ENCODE measurements around the gene EXOC6B.
"Not testable (repeated sequence)": the region's sequence is repeated elsewhere in the genome, so short reads cannot be mapped to it uniquely, and the experiment has no call there.

The EXOC6B gene

GRCh38 chr2:72543497-72544216, 282.2 kb downstream of the EXOC6B start:
- DNase-seq (ENCODE audit: low read depth): no peak

DNA sequence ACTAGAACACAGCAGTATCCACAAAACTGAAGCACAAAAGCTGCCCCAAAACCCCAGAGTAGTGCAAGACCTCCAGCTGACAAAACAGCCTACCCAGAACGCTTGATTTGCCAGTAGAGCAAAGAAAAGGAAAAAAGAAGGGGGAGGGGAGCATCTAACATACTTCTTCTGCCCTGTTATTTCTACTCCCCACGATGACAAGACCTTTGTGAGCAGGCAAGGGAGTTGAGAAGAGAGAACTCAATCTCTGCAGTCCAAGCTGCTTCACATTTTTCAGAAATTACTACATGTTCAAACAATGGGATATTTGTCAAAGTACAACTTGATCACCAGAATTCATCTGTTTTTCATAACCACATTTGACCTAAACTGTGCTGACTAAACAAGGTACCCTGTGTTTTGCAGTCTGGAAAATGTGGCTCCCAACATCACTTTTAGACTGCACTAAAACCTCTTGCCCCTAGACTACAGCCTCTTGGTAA, 286.7 kb downstream of the EXOC6B start:
- DNase-seq (ENCODE audit: low read depth): no peak

DNA sequence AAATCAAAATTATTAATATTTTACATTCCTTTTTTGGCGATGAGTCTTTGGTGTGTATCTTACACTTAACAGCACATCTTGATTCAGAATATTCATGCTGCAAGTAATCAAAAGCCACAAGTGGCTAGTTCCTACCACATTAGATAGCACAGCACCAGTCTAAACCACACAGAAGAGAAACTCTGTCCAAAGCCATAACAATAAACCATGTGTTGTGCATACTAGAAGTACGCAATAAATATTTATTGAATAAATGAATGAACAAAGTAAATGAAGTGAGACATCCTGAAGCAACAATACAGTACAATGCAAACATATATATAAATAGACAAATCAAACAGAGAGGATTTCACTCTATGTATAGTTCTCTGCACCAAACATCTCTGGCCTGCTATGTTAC, 287.3 kb downstream of the EXOC6B start:
- DNase-seq (ENCODE audit: low read depth): no peak

- DNase-seq (ENCODE audit: low read depth): not testable (repeated sequence)
Observed at GRCh38 chr2:72535586-72535985, 290.2 kb downstream of the EXOC6B start.

GRCh38 chr2:72533765-72534164, 292.1 kb downstream of the EXOC6B start:
- DNase-seq (ENCODE audit: low read depth): no peak

GRCh38 chr2:72527424-72527823, 298.4 kb downstream of the EXOC6B start:
- DNase-seq (ENCODE audit: low read depth): no peak

DNA sequence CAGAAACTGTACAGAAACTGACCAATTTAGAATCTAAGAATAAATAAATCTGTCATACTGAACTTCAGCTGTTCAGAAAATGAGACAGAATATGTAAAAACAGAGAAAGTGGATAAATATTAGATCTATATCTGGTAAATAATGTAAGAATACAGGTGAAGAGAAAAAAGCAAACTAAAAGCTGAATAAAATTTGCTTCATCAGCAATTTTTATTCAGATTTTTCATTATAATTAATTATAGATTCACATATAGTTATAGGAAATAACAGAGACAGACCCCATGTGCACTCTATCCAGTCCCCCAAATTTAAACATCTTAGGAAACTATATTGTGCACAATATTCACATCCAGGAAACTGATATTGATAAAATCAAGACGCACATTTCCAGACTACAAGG, 299.2 kb downstream of the EXOC6B start:
- DNase-seq (ENCODE audit: low read depth): no peak

DNA sequence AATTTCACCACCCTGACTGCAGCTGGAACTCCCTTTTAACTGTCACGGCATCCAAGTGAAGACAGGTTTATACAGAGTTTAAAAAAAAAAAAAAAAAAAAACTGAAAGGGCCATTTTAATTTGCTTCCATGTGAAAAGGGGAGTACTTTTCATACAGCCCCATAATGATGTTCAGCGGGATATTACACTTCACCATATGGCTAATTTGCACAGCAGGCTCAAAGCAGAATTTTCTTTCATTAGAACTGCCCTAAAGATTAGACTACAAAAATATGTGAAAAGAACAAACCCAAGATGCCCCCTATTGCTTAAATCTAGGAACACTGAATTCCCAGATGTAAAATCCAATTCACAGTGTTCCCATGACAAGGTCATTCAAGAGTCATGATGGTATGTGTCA, 301.8 kb downstream of the EXOC6B start:
- DNase-seq (ENCODE audit: low read depth): no peak

DNA sequence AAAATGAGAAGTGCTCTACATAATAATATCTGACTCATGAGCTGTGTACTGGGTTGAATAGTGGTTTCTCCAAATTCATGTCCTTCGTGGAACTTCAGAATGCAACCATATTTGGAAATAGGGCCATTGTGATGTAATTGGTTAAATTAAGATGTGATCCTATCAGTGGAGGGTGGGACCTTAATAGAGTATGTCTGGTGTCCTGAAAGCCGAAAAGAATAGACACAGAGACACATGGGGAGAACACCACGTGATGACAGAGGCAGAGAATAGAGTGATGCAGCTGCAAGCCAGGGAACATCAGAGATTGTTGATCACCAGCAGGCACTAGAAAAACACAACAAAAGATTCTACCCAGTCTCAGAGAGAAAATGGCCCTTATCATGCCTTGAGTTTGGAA, 310.1 kb downstream of the EXOC6B start:
- no peak for DNase-seq (ENCODE audit: low read depth)

GRCh38 chr2:72513011-72513410, 312.8 kb downstream of the EXOC6B start:
- no peak for DNase-seq (ENCODE audit: low read depth)

DNA sequence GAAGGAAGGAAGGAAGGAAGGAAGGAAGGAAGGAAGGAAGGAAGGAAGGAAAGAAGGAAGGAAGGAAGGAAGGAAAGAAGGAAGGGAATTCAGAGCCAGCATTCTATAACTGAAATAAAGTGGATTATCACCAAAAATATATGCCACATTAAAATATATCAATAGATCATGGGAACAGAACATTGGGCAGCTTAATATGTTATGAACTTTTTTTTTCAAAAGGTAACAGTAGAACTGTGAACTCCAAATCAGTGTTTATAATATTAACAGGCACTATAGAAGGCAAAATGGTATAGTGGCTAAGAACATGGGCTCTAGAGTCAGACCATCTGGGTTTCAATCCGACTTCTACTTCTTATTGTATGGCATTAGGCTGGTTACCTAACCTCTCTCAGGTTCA, 313.5 kb downstream of the EXOC6B start:
- DNase-seq (ENCODE audit: low read depth): no peak

DNA sequence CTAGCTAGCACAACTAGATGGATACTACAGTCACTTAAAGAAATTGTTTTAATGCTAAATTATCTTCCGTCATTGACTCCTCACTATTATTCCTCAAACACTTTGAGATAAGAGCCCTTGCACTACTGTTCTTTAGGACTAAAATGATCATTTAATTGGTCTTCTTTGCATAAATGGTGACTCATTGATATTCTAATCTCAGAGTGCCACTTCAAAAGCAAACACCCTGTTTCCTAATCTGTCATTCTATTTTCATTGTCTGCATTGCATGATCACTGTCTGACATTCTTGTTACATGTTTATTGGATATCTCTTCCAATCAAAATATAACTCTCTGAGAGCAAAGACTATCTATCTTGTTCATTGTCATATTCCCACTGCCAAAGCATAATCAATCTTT, 313.9 kb downstream of the EXOC6B start:
- no peak for DNase-seq (ENCODE audit: low read depth)

- no peak for DNase-seq (ENCODE audit: low read depth)
Observed at GRCh38 chr2:72497763-72498162, 328.1 kb downstream of the EXOC6B start.

DNA sequence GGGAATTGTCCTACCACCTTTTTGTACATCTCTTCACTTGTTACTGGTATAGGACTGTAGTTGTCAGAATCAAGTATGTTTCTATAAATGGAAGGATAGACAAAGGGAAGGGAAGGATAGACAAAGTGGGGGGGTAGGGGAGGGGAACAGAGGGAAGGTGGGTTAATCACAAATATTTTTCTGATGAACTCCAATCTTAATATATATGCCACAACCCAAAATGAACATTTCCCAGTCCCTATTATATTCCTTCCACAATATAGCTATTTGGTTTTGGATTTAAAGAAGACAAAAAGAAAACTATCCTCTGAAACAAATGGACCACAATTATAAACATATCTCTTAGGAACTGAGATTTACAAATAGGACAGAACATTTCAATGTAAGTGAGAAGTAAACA, 329.4 kb downstream of the EXOC6B start:
- DNase-seq (ENCODE audit: low read depth): no peak

DNA sequence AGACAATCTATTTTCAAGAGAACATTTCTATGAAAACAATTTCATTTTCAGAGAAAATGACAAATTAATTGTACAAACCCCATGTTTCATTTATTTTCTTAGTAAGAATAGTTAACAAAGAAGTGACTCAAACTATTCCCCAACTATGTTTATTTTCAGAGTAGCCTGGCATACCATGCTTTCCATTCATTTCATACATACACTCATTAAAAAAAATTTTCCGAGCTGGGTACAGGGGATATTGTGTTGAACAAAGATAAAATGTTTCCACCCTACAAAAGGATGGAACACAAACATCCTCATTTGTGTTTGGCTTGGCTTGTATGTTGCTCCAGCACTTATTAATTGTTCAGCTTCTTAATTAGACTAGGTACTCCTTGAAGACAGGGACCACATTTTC, 331.4 kb downstream of the EXOC6B start:
- DNase-seq (ENCODE audit: low read depth): no peak

DNA sequence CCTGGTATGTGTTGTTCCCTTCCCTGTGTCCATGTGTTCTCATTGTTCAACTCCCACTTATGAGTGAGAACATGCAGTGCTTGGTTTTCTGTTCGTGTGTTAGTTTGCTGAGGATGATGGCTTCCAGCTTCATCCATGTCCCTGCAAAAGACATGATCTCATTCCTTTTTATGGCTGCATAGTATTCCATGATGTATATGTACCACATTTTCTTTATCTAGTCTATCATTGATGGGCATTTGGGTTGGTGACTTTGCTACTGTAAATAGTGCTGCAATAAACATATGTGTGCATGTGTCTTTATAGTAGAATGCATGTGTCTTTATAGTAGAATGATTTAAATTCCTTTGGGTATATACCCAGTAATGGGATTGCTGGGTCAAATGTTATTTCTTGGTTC, 341.2 kb downstream of the EXOC6B start:
- not testable (repeated sequence) for DNase-seq (ENCODE audit: low read depth)

DNA sequence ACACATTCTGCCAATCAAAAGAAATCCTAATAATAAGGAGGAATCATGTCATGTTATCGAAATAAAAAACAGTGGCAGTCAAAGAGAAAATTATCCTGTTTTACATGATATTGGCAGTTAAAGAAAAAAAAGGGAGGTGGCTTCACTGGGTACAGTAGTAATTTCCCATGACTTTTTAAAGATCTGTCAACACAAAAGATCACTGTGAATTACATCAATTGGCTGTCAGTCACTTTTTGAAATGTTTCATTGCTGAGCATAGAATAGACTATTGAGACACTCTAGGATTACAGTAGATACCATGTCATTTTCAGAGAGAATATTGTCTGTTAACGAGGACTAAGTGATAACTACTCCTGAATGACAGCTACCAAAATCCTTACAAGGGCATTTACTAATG, 342.5 kb downstream of the EXOC6B start:
- no peak for DNase-seq (ENCODE audit: low read depth)

DNA sequence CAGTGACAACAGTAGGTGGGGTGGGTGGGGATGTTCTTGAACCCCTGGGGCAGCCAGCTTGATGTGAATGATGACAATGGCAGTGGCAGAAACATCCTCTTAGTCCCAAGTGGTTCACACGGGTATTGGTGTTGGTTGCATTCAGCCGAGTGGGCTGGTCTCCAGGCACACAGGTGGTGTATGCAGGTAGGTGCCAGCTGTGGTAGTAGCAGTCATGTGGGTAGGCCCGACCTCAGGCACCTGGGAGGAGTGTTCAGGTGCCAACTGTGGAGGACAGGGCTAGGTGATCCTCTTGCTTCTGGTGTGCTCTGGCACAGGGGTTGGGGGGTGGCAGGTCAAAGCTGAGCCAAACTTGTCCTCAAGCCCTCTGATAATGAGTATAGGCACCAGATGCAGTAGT, 350.6 kb downstream of the EXOC6B start:
- no peak for DNase-seq (ENCODE audit: low read depth)

DNA sequence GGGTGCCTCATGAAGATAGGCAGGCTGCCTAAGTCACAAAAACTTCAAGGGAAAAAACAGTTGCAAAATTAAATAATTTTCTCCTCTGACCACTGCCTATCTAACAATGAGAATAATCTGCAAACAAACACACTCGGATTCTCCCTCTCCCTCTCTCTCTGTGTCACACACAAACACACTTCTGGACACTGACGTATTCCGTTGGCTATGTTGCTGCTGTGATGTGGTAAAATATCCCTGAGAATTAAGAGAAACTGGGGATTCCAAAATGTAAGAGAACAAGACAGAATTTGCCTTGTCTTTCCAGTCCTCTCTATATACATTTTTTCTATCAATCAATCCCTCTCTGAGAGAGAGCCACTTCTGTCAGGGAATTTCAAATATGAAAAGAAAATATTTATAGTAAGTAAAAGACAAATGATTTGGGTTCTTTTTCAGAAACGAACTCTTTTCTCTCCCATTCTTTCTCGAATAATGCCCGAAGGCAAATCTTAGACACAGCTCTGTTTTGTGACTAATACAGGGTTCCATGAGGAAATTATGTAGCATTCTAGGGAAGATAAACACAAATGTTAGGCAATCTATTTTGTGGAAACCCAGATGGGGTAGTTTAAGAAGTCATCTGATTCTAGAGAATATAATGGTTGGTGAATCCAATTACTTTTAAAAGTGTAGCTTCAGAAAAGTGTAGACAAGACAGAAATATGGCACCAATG, 367.9 kb downstream of the EXOC6B start:
- DNase-seq (ENCODE audit: low read depth): no peak

GRCh38 chr2:72454189-72454588, 371.6 kb downstream of the EXOC6B start:
- no peak for DNase-seq (ENCODE audit: low read depth)

GRCh38 chr2:72442270-72442669, 383.6 kb downstream of the EXOC6B start:
- no peak for DNase-seq (ENCODE audit: low read depth)

DNA sequence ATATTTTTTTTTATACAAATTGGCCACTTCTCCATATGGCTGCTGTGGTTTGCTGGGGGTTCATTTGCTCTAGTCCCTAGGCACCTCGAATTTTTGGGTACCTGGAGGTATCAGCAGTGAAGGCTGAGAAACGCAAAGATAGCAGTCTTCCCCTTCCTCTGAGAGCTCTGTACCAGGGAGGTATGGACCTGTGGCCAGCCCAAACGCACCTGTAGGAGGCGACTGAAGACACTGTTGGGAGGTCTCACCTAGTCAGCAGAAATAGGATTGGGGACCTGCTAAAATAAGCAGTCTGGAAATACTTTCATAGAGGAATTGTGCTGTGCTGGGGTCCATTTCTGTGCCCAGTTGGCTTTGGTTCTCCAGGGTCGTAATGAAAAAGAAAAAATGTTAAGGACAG, 385.9 kb downstream of the EXOC6B start:
- DNase-seq (ENCODE audit: low read depth): no peak

DNA sequence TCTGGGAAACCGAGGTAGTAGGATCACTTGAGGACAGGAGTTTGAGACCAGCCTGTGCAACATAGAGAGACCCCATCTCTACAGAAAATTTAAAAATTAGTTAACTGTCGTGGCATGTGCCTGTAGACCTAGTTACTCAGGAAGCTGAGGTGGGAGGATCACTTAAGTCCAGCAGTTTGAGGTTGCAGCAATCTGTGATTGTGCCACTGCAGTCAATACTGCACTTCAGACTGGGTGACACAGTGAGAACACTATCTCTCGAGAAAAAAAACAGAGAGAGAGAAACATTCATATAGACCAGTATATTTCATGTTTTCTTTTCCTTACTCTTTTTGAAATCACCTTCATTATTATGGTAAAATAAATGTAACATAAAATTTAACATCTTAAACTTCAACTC, 387.5 kb downstream of the EXOC6B start:
- DNase-seq (ENCODE audit: low read depth): no peak

DNA sequence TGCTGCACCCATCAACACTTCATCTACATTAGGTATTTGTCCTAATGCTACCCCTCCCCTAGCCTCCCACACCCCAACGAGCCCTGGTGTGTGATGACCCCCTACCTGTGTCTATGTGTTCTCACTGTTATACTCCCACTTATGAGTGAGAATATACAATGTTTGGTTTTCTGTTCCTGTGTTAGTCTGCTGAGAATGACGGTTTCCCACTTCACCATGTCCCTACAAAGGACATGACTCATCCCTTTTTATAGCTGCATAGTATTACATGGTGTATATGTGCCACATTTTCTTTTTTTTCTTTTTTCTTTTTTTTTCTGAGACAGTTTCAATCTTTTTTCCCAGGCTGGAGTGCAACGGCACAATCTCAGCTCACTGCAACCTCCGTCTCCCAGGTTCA, 394.1 kb downstream of the EXOC6B start:
- DNase-seq (ENCODE audit: low read depth): no peak

All from stimulated activated CD8-positive, alpha-beta memory T cell treated with anti-CD3 and anti-CD28 coated beads, Interleukin-12 subunit alpha, Interleukin-12 subunit beta, amount 100 ng/mL, for 4 hours (primary cell).